Heart left ventricle (tissue), 16 donors: Measurements from ENCODE around the gene NSD1. TPM values are rescaled to one million over a fixed set of nuclear protein-coding genes. Genes with fewer than 3 reads are reported as not detected.
"Not testable (repeated sequence)": the region's sequence is repeated elsewhere in the genome, so short reads cannot be mapped to it uniquely, and the experiment has no call there.

Experiments used
- ATAC-seq, 4 donors: fragments of 200-7000 bp; cut with Tn5 transposase; one replicate each; pipeline ENCODE4 v1.9.1; 2020 to 2022; ENCODE audit warnings: moderate library complexity in 4 of 4, mild to moderate bottlenecking in 3 of 4, moderate number of reproducible peaks in 1 of 4
- DNase-seq, 5 donors: peaks; one replicate each; pipeline ENCODE4 v3.0.0-alpha.2; 2020
- H3K27ac ChIP-seq, 12 donors: fragments of 200-600 bp; sonication (generic) in 4 of 12; one replicate each; pipeline versions ENCODE4 v1.5.0 to v1.8.0; 2016 to 2022; ENCODE audit warnings: mild to moderate bottlenecking in 2 of 12
- H3K27me3 ChIP-seq, 9 donors: fragments of 200-600 bp; sonication (generic) in 2 of 9; one replicate each; pipeline versions ENCODE4 v1.5.1 to v1.8.0; 2016 to 2022; ENCODE audit warnings: mild to moderate bottlenecking in 3 of 9
- H3K36me3 ChIP-seq, 9 donors: fragments of 200-600 bp; sonication (generic) in 2 of 9; one replicate each; pipeline versions ENCODE4 v1.5.0 to v1.8.0; 2018 to 2022; ENCODE audit warnings: mild to moderate bottlenecking in 2 of 9
- H3K4me1 ChIP-seq, 12 donors: fragments of 200-600 bp; sonication (generic) in 4 of 12; one replicate each; pipeline versions ENCODE4 v1.5.0 to v1.8.0; 2016 to 2022; ENCODE audit warnings: mild to moderate bottlenecking in 3 of 12
- H3K4me3 ChIP-seq, 12 donors: fragments of 200-600 bp; sonication (generic) in 4 of 12; one replicate each; pipeline versions ENCODE4 v1.5.0 to v1.8.0; 2017 to 2022; ENCODE audit warnings: mild to moderate bottlenecking in 9 of 12, moderate library complexity in 4 of 12
- H3K9me3 ChIP-seq, 12 donors: fragments of 200-600 bp; sonication (generic) in 4 of 12; one replicate each; pipeline versions ENCODE4 v1.5.0 to v1.8.0; 2016 to 2022; ENCODE audit warnings: mild to moderate bottlenecking in 1 of 12
- CTCF ChIP-seq, 12 donors: fragments of 200-600 bp; sonication (generic) in 4 of 12; IDR thresholded peaks; one replicate each; pipeline versions ENCODE4 v1.5.0 to v1.8.0; 2018 to 2022; ENCODE audit warnings: antibody characterized with exemption in 12 of 12, mild to moderate bottlenecking in 5 of 12
- POLR2A ChIP-seq, 2 donors: fragments of 450-650 bp; IDR thresholded peaks; one replicate each; pipeline ENCODE4 v1.6.1; 2017; ENCODE audit warnings: antibody characterized with exemption in 2 of 2, mild to moderate bottlenecking in 2 of 2, moderate library complexity in 2 of 2
- WGBS, 4 donors: extraction: QIAGEN DNeasy Blood & Tissue Kit in 2 of 4; methylation state at CpG; one replicate each; pipeline versions ENCODE4 v1.1.5 to v1.1.7; 2013 to 2018; 5-methylcytosine and 5-hydroxymethylcytosine counted together
- intact Hi-C, 10 donors: fragments of 100-400 bp; cut with DNase I; formaldehyde crosslinking; loops; one replicate each; pipeline versions ENCODE4 v1.11.1 to v1.14.2; 2022
- polyA plus RNA-seq, 2 donors: library from polyadenylated mRNA; stranded (reverse); fragments of 200-250 nt; gene quantifications; one replicate each; pipeline ENCODE4 v1.2.3, GENCODE V29; 2013
- total RNA-seq, 9 donors: library from RNA; depleted of rRNA in 2 of 9; stranded (reverse); fragments of >200 nt in 2 of 9; fragmentation: NEBNext Ultra II Directional in 3 of 9; extraction: Animal tissue kit (Norgen Biotek cat#: 25700) in 3 of 9; gene quantifications; one replicate each; pipeline versions ENCODE4 v1.1.0 to v1.2.4, GENCODE V29; 2016 to 2023
- donor health status: ischemic (EF 13 %, LVEDD 7.1; RV severe dilation, severe dysfunction).
- donor health status: healthy with polysubstance abuse.
- donor health status: DM: no; HTN: yes; CAD: no.
- donor health status: DM: no; HTN: no; CAD: no.
- donor health status: ischemic (EF 25% LVEDD 6.9; RV normal size, moderate dysfunction).
- donor health status: ischemic (EF 25% LVEDD 5.7; RV mildly dilated, moderate dysfunction).
- donor health status: healthy.
- donor health status: DM: yes; HTN: yes; CAD: no.
- donor health status: ischemic (EF 35%, LVEDD 5.7; RV mildly dilated, moderate dysfunction).
- donor health status: nonischemic (EF 11% LVEDD 7.7; RV severe dilation, severe dysfunction).
- donor health status: DM: yes; HTN: yes; CAD: no.
- donor health status: PGD.
- donor health status: ischemic (EF 29% LVEDD 5.4; RV normal size, mild dysfunction).
- donor health status: nonischemic (EF 23%, LVEDD 6.1; RV moderate dilation, normal function).

NSD1 gene
- total and polyA plus RNA-seq, 11 donors, result 10.9 to 64.6 (median 43.9) TPM

GRCh38 chr5:177253252-177253651 lies 119.7 kb downstream of the NSD1 start:
- Histone ChIP-seq H3K9me3 (no peaks in the 10 kb centered on the region), H3K36me3 (peaks cover 0 to 100% (median 84%) of the 10 kb centered on the region in 9 donors), H3K4me1 (peaks cover 0 to 8% (median 1%) of the 10 kb centered on the region in 12 donors), H3K27ac (no peak overlapping the region), H3K4me3 (no peak overlapping the region), H3K27me3 (no peaks in the 10 kb centered on the region)
- ATAC-seq (no peak), DNase-seq (no peak)
- intact Hi-C loops, result loop anchor here in 4 of 10 donors (10.0 kb wide), 2 partner anchors 48 to 138 kb away; no protein-coding TSS in a partner anchor
- TF ChIP-seq POLR2A (IDR thresholded peaks at IDR 0.05) (no peak), CTCF (IDR thresholded peaks at IDR 0.05) (no peak)
- WGBS, 4 donors, result 83 to 96% (median 87%) methylated on average over 1 of the region's 1 CpG

- DNase-seq (no peak), ATAC-seq (no peak)
- Histone ChIP-seq H3K4me1 (peaks cover 0 to 4% (median 0%) of the 10 kb centered on the region in 12 donors), H3K4me3 (no peak overlapping the region), H3K36me3 (peaks cover 0 to 100% (median 98%) of the 10 kb centered on the region in 9 donors), H3K27ac (no peak overlapping the region), H3K27me3 (no peaks in the 10 kb centered on the region), H3K9me3 (no peaks in the 10 kb centered on the region)
- TF ChIP-seq CTCF (IDR thresholded peaks at IDR 0.05) (no peak), POLR2A (IDR thresholded peaks at IDR 0.05) (no peak)
- 34 to 55% (median 50%) methylated on average over 5 of the region's 5 CpGs for WGBS, 4 donors
- intact Hi-C loops, result loop anchor here in 4 of 10 donors (10.0 kb wide), 2 partner anchors 51 to 141 kb away; no protein-coding TSS in a partner anchor
These were observed 122.7 kb downstream of the NSD1 start for GRCh38 chr5:177256296-177256695.

- DNase-seq, H3K4me1 ChIP-seq, H3K27me3 ChIP-seq, H3K27ac ChIP-seq, ATAC-seq, H3K9me3 ChIP-seq, H3K4me3 ChIP-seq: not testable (repeated sequence)
- WGBS, 4 donors, result 91 to 96% (median 93%) methylated on average over 7 of the region's 7 CpGs
- intact Hi-C loops, result loop anchor here in 4 of 10 donors (10.0 kb wide), 2 partner anchors 54 to 144 kb away; no protein-coding TSS in a partner anchor
- H3K36me3 ChIP-seq, result peaks cover 0 to 100% (median 95%) of the 10 kb centered on the region in 9 donors
These were observed 125.1 kb downstream of the NSD1 start for GRCh38 chr5:177258711-177259110.

GRCh38 chr5:177260961-177261360 lies 127.4 kb downstream of the NSD1 start:
- no peak overlapping the region for H3K27ac ChIP-seq
- ATAC-seq, result no peak
- no peak for DNase-seq
- TF ChIP-seq POLR2A (IDR thresholded peaks at IDR 0.05) (no peak), CTCF (IDR thresholded peaks at IDR 0.05) (no peak)
- H3K4me3 ChIP-seq, result no peak overlapping the region
- no peaks in the 10 kb centered on the region for H3K4me1 ChIP-seq
- WGBS, 4 donors, result 88 to 92% (median 90%) methylated on average over 7 of the region's 7 CpGs
- H3K36me3 ChIP-seq, result peaks cover 0 to 100% (median 93%) of the 10 kb centered on the region in 9 donors
- H3K27me3 ChIP-seq, result no peaks in the 10 kb centered on the region
- H3K9me3 ChIP-seq, result no peaks in the 10 kb centered on the region
- intact Hi-C loops, result no loop called here

GRCh38 chr5:177261510-177261909 lies 127.9 kb downstream of the NSD1 start:
- H3K36me3 ChIP-seq, result peaks cover 0 to 100% (median 93%) of the 10 kb centered on the region in 9 donors
- 90 to 98% (median 94%) methylated on average over 1 of the region's 1 CpG for WGBS, 4 donors
- DNase-seq (no peak), ATAC-seq (no peak)
- intact Hi-C loops, result no loop called here
- TF ChIP-seq CTCF (IDR thresholded peaks at IDR 0.05) (no peak), POLR2A (IDR thresholded peaks at IDR 0.05) (no peak)
- no peaks in the 10 kb centered on the region for H3K27me3 ChIP-seq
- no peaks in the 10 kb centered on the region for H3K9me3 ChIP-seq
- H3K4me3 ChIP-seq, result no peak overlapping the region
- H3K4me1 ChIP-seq, result no peaks in the 10 kb centered on the region
- H3K27ac ChIP-seq, result no peak overlapping the region
